ENCODE data around the gene HEPACAM2.

HEPACAM2 gene

DNA sequence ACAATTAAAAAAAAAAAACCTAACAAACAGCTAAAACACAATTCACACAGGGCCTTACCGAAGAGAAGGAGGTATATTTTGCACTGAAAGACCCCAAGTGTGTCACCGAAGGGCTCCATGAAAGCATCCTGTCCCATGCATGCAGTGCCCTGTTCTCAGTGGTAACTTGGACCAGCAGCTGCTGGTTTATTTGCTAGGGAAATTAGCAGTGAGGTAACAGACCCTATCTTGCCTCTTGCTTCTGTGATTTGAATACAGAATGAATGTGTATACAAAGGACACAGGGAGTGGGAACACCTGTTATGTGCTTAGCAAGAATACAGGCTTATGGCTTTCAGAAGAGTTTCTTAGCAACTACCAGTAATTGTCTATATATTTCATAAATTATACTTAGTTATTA is at the start of gene HEPACAM2:
TSS of gene HEPACAM2 (minus strand) at position 160 of the 400 bp plus-strand sequence.
- Mint-ChIP-seq H3K27me3 (no peaks in the 10 kb centered on the region), H3K9me3 (no peaks in the 10 kb centered on the region), H3K36me3 (ENCODE audit: low read depth) (no peaks in the 10 kb centered on the region), H3K27ac (no peak within 1 kb of the TSS), H3K4me3 (no peak within 1 kb of the TSS), H3K4me1 (ENCODE audit: low read depth) (peaks cover 14% of the 10 kb centered on the region)

- H3K27ac Mint-ChIP-seq: no peak overlapping the region
- no peaks in the 10 kb centered on the region for H3K9me3 Mint-ChIP-seq
- no peak overlapping the region for H3K4me3 Mint-ChIP-seq
- H3K36me3 Mint-ChIP-seq (ENCODE audit: low read depth): peaks cover 32% of the 10 kb centered on the region
- no peaks in the 10 kb centered on the region for H3K27me3 Mint-ChIP-seq
- H3K4me1 Mint-ChIP-seq (ENCODE audit: low read depth): peaks cover 3% of the 10 kb centered on the region
Observed at GRCh38 chr7:93265220-93265619, 39.0 kb upstream of the HEPACAM2 start.

DNA sequence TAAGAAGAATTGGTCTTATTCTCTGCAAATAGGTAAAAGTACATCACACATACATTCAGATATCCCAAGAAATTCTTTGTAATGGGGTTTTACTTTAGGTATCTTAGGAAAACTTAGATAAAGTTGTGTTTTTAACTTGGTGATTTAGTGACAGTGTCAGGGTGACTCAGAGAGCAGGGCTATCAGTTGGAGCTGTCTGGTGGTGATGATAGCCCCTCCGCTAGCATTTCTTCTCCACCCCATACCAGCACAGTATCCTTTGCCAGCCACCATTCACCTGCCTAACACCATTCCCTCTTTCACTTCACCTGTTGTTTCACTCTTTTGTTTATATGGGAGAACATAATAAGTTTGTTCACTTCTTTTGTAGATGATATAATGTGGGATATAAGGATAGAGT is 36.3 kb upstream of the HEPACAM2 start:
- no peaks in the 10 kb centered on the region for H3K27me3 Mint-ChIP-seq
- peaks cover 3% of the 10 kb centered on the region for H3K4me1 Mint-ChIP-seq (ENCODE audit: low read depth)
- peaks cover 16% of the 10 kb centered on the region for H3K36me3 Mint-ChIP-seq (ENCODE audit: low read depth)
- H3K9me3 Mint-ChIP-seq: no peaks in the 10 kb centered on the region
- no peak overlapping the region for H3K27ac Mint-ChIP-seq
- H3K4me3 Mint-ChIP-seq: no peak overlapping the region

GRCh38 chr7:93258661-93259060 is 32.4 kb upstream of the HEPACAM2 start:
- peaks cover 3% of the 10 kb centered on the region for H3K4me1 Mint-ChIP-seq (ENCODE audit: low read depth)
- no peaks in the 10 kb centered on the region for H3K27me3 Mint-ChIP-seq
- no peaks in the 10 kb centered on the region for H3K9me3 Mint-ChIP-seq
- H3K27ac Mint-ChIP-seq: no peak overlapping the region
- peaks cover 15% of the 10 kb centered on the region for H3K36me3 Mint-ChIP-seq (ENCODE audit: low read depth)
- H3K4me3 Mint-ChIP-seq: no peak overlapping the region

DNA sequence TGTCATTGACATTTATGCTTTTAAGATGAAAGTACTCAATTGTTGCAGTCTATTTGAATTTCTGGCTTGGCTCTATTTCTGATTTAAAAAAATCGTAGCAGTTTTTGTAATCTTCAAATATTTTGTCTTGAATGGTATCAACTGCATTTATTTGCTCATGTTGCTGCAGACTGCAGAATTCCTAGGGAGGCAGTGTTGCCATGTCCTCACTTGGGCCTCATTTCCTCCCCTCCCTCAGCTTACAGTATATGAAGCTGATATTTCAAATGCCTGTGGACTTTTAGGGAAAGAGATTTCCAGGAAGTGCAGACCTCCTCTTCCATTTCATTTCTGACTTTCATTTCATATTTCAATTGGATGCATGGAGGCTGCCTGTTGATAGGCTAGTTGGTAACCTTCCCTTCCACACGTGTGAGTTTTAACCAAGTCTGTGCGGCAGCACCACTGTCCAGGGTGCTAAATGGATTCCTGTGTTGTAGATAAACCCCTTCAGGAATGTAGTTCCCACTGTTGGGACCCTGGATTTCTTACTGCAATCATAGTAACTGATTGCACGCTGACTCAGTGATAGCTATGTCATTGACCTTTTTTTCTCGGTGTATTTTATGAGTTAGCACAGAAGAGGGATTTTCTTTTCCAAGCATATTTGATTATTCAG is 23.4 kb upstream of the HEPACAM2 start:
- Mint-ChIP-seq H3K9me3 (no peaks in the 10 kb centered on the region), H3K27ac (no peak overlapping the region), H3K36me3 (ENCODE audit: low read depth) (peaks cover under 1% of the 10 kb centered on the region), H3K4me3 (no peak overlapping the region), H3K4me1 (ENCODE audit: low read depth) (peaks cover 5% of the 10 kb centered on the region), H3K27me3 (no peaks in the 10 kb centered on the region)

DNA sequence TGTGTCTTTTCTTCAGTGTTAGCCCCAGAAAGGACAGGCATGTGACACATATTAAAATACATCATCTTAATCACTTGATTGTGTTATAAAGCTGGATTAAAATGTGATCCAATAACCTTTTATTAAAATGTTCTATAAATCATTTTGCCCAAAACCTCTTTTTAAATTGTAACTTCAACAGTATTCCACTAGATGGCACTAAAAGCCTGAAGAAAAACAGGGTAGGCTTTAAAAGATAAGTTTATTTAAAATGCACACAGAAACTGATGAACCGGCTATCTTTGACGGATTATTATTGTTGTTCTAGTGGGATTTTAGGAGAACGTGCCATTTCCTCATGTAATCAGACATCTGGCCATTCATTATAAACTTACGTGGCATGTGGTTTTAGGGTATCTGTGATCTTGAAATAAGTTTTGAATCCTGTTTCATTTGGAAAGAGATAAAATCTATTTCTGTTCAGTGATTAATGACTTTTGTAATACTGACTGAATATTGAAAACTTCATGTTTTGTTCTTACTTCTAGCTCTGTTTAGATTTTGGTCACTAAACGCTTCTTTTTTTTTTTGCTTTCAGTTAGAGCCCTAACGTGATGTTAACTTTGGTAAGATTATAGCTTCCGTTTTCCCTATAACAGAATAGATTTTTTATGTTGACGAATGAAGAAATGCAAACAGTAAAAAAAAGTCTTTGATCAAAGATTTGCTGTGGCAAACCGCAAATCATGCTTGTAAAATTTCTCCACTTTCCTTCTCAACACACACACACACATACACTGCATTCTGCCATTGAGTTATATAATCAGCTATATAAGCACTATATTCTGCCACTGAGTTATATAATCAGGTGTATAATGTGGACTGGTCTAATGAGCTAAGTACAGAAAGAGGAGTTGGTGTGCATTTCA is 19.5 kb upstream of the HEPACAM2 start:
- no peaks in the 10 kb centered on the region for H3K36me3 Mint-ChIP-seq (ENCODE audit: low read depth)
- H3K27me3 Mint-ChIP-seq: no peaks in the 10 kb centered on the region
- H3K27ac Mint-ChIP-seq: no peak overlapping the region

GRCh38 chr7:93242106-93242505 is 15.8 kb upstream of the HEPACAM2 start:
- no peaks in the 10 kb centered on the region for H3K9me3 Mint-ChIP-seq
- no peak overlapping the region for H3K4me3 Mint-ChIP-seq
- H3K27ac Mint-ChIP-seq: no peak overlapping the region
- H3K4me1 Mint-ChIP-seq (ENCODE audit: low read depth): peaks cover 5% of the 10 kb centered on the region
- no peaks in the 10 kb centered on the region for H3K27me3 Mint-ChIP-seq
- no peaks in the 10 kb centered on the region for H3K36me3 Mint-ChIP-seq (ENCODE audit: low read depth)

More for the DNA sequence above, 19.5 kb upstream of the HEPACAM2 start:
- Mint-ChIP-seq H3K4me3 (peak overlapping the region; percentile 43), H3K4me1 (ENCODE audit: low read depth) (peaks cover 5% of the 10 kb centered on the region), H3K9me3 (no peaks in the 10 kb centered on the region)

DNA sequence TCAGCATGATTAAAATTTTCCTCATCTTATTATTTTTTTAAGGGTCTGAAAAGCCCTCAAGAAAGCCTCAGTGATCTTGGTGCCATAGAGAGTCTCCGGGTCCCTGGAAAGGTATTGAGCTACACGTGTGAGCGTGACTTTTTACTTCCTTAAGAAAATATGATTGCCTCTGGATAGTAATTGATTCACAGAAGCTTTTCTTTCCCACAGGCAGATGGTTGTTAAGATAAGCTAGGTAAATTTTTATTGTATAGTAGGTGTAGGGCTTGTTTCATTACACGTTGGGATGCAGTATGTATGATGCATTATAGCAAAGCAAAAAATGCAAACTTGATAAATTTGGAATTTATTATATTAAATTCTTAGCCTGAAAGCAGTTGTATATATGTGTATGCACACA is 13.6 kb upstream of the HEPACAM2 start:
- H3K4me1 Mint-ChIP-seq (ENCODE audit: low read depth): no peaks in the 10 kb centered on the region
- no peaks in the 10 kb centered on the region for H3K36me3 Mint-ChIP-seq (ENCODE audit: low read depth)
- no peak overlapping the region for H3K27ac Mint-ChIP-seq
- H3K9me3 Mint-ChIP-seq: no peaks in the 10 kb centered on the region
- H3K27me3 Mint-ChIP-seq: no peaks in the 10 kb centered on the region
- H3K4me3 Mint-ChIP-seq: no peak overlapping the region

DNA sequence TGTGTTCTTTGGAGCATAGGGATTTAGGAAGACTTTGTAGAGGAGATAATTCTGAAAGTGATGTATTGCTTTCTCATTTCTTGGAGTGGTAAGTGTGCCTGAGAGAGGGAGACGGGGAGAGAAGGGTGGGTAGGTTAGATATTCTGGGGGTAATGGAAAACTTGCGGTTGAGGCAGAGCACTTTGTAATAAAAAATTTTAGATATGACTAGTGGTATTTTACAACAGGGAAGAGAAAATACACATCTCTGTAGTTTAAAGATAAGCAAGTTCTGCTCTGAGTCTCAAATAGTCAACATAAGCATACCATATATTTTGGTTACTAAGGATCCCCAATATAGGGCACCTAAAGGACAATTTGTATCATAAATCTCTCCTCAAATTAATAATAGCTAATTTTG is 12.5 kb upstream of the HEPACAM2 start:
- Mint-ChIP-seq H3K27ac (no peak overlapping the region), H3K9me3 (no peaks in the 10 kb centered on the region), H3K36me3 (ENCODE audit: low read depth) (no peaks in the 10 kb centered on the region), H3K27me3 (no peaks in the 10 kb centered on the region), H3K4me3 (no peak overlapping the region), H3K4me1 (ENCODE audit: low read depth) (peaks cover 5% of the 10 kb centered on the region)

DNA sequence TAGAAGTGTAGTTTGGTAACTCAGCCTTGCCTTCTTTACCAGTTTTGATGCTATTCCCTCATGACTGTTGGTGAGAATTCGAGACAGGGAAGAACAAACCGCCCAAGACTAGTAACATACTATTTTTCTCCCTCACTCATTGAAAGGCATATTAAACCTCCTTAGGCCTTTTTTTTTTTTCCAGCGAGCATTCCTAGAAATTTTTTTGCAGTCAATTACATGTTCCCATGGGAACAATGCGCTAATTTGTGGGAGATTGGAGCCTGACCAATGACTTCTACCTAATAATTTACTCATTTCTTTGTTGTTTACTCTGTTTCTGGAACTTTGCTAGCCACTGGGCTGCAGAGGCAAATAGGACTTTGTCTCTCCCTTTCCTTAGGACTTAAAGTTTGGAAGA is 11.9 kb upstream of the HEPACAM2 start:
- no peaks in the 10 kb centered on the region for H3K9me3 Mint-ChIP-seq
- no peak overlapping the region for H3K4me3 Mint-ChIP-seq
- H3K27me3 Mint-ChIP-seq: no peaks in the 10 kb centered on the region
- H3K27ac Mint-ChIP-seq: no peak overlapping the region
- peaks cover 7% of the 10 kb centered on the region for H3K4me1 Mint-ChIP-seq (ENCODE audit: low read depth)
- no peaks in the 10 kb centered on the region for H3K36me3 Mint-ChIP-seq (ENCODE audit: low read depth)

DNA sequence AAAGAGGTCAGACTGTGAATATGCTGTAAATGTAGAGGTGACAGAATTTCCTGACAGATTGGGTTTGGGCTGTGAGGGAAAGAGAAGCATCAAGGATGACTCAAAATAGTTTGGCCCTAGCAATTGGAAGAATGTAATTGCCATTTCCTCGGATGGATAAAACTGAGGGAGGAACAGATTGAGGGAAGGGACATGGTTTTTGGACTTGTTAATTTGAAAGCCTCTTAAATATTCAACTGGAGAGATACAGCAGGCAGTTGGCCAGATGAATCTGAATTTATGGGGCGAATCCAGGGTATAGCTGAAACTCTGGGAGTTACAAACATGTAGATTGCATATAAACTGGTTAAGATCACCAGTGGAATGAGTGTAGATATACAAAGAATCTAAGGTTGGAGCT is 9.3 kb upstream of the HEPACAM2 start:
- Mint-ChIP-seq H3K36me3 (ENCODE audit: low read depth) (no peaks in the 10 kb centered on the region), H3K4me3 (no peak overlapping the region), H3K27ac (no peak overlapping the region), H3K27me3 (no peaks in the 10 kb centered on the region), H3K9me3 (no peaks in the 10 kb centered on the region), H3K4me1 (ENCODE audit: low read depth) (peaks cover 16% of the 10 kb centered on the region)

GRCh38 chr7:93232673-93233018 is 6.4 kb upstream of the HEPACAM2 start:
- no peaks in the 10 kb centered on the region for H3K9me3 Mint-ChIP-seq
- no peaks in the 10 kb centered on the region for H3K27me3 Mint-ChIP-seq
- peak overlapping the region; percentile 94 for H3K27ac Mint-ChIP-seq
- H3K36me3 Mint-ChIP-seq (ENCODE audit: low read depth): no peaks in the 10 kb centered on the region
- peak overlapping the region; percentile 99 for H3K4me3 Mint-ChIP-seq
- H3K4me1 Mint-ChIP-seq (ENCODE audit: low read depth): peaks cover 28% of the 10 kb centered on the region

- Mint-ChIP-seq H3K4me1 (ENCODE audit: low read depth) (peaks cover 28% of the 10 kb centered on the region), H3K27me3 (no peaks in the 10 kb centered on the region), H3K9me3 (no peaks in the 10 kb centered on the region), H3K36me3 (ENCODE audit: low read depth) (no peaks in the 10 kb centered on the region), H3K27ac (peak within 1 kb of the TSS; percentile 94), H3K4me3 (peak within 1 kb of the TSS; percentile 99)
Observed at GRCh38 chr7:93231799-93232672, 5.8 kb upstream of the HEPACAM2 start, which contains the start of gene VPS50. Gene VPS50 (plus strand): TSS chr7:93232366. CDS start chr7:93232468, 102 bp downstream.

DNA sequence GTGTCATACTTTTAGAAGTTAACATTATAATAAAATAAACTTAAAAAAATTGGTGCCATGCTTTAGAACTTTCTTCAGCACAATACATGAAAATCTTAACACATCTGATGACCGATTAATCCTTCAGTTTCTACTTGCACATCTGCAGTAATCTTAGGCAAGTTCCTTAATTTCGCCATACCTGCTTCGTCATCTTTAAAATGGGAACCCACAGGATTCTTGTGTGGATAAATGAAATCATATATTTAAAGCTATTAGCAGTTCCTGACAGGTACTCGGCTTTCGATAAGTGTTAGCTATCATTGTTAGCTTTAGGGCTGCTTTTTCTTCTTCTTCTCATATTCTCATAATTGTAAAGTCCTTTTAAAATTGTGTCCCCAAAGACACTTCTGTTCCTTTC is 5.0 kb upstream of the HEPACAM2 start:
- H3K27ac Mint-ChIP-seq: peak overlapping the region; percentile 94
- no peaks in the 10 kb centered on the region for H3K9me3 Mint-ChIP-seq
- peaks cover 28% of the 10 kb centered on the region for H3K4me1 Mint-ChIP-seq (ENCODE audit: low read depth)
- no peaks in the 10 kb centered on the region for H3K27me3 Mint-ChIP-seq
- no peaks in the 10 kb centered on the region for H3K36me3 Mint-ChIP-seq (ENCODE audit: low read depth)
- peak overlapping the region; percentile 99 for H3K4me3 Mint-ChIP-seq

GRCh38 chr7:93228302-93228701 is 2.0 kb upstream of the HEPACAM2 start:
- Mint-ChIP-seq H3K4me1 (ENCODE audit: low read depth) (peaks cover 21% of the 10 kb centered on the region), H3K27me3 (no peaks in the 10 kb centered on the region), H3K4me3 (no peak overlapping the region), H3K9me3 (no peaks in the 10 kb centered on the region), H3K27ac (no peak overlapping the region), H3K36me3 (ENCODE audit: low read depth) (no peaks in the 10 kb centered on the region)
